22Rv1 (cell line): ENCODE measurements around the gene PYROXD2.

Experiments
- ZFX ChIP-seq: fragments of 450-650 bp; IDR thresholded peaks from 2 replicates; pipeline ENCODE4 v1.6.1; 2017; ENCODE audit warnings: antibody characterized with exemption, borderline replicate concordance
- TF ChIP-seq, protein P1 (sequence below): fragments of 450-650 bp; IDR thresholded peaks from 2 replicates; pipeline ENCODE4 v1.5.1; 2017; ENCODE audit warnings: mild to moderate bottlenecking

DNA sequence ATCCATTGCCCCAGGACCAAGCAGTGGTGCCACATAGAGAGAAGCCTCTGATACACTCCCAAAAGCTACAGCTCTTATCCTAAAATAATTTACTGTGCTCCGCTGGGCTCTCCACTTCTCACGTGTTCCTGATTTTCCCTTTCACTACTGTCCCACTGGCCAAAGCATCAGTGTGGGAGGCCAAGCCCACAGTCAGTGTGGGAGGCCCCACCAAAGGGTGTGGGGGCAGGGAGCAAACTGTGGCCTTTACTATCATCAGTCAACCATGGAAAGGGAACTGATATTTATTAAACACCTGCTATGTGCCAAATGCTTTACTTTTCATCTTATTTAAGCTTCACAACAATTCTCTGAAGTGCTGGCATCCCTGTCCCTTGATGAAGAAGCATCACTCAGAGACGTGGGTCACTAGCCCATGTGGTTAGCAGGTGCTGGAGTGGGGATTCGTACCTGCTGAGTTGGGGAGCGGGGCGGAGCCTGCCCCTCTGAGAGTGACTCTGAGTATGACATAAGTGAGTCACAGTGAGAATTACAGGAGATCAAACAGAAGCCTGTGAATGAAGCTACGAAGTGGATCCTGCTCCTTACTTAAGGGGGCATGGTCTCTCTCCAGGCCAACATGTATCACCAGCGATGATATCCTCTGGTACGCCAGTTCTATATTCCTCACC is 50.4 kb downstream of the PYROXD2 start:
- TF ChIP-seq, protein P1, sequence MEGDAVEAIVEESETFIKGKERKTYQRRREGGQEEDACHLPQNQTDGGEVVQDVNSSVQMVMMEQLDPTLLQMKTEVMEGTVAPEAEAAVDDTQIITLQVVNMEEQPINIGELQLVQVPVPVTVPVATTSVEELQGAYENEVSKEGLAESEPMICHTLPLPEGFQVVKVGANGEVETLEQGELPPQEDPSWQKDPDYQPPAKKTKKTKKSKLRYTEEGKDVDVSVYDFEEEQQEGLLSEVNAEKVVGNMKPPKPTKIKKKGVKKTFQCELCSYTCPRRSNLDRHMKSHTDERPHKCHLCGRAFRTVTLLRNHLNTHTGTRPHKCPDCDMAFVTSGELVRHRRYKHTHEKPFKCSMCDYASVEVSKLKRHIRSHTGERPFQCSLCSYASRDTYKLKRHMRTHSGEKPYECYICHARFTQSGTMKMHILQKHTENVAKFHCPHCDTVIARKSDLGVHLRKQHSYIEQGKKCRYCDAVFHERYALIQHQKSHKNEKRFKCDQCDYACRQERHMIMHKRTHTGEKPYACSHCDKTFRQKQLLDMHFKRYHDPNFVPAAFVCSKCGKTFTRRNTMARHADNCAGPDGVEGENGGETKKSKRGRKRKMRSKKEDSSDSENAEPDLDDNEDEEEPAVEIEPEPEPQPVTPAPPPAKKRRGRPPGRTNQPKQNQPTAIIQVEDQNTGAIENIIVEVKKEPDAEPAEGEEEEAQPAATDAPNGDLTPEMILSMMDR = no peak
- TF ChIP-seq ZFX = no peak
